A673 (cell line): ENCODE results near the gene RAPGEF5. TPM values are rescaled to one million over a fixed set of nuclear protein-coding genes. Genes with fewer than 3 reads are reported as not detected.

ENCODE experiments used
- BruUV-seq: library from RNA; stranded (reverse); fragments of 400-500 nt; replicated peaks from 2 replicates; lab custom pipeline; 2021; lab: Mats Ljungman, UMichigan
- CTCF ChIA-PET: fragments of 300-600 bp; sonication (Branson Sonifier 250); formaldehyde crosslinking; loops from one replicate; lab custom pipeline; 2022; ENCODE audit warnings: antibody characterized with exemption; lab: Charles Lee
- POLR2A ChIA-PET: fragments of 300-600 bp; sonication (Branson Sonifier 250); formaldehyde crosslinking; loops from one replicate; lab custom pipeline; 2022; ENCODE audit warnings: antibody characterized with exemption; ENCODE audit not compliant: low non-redundant PET; lab: Charles Lee
- DNase-seq: peaks from one replicate; pipeline ENCODE4 v3.0.0-alpha.2; 2015; ENCODE audit warnings: low spot score
- H3K27ac ChIP-seq: fragments of 200-600 bp; sonication (generic); 2 replicates; pipeline ENCODE4 v1.5.1; 2016; ENCODE audit warnings: mixed run types, low read depth, mild to moderate bottlenecking, mixed read lengths, antibody characterized with exemption, low read length; ENCODE audit not compliant: poor library complexity, severe bottlenecking
- H3K27me3 ChIP-seq: fragments of 200-600 bp; sonication (generic); replicated peaks from 2 replicates; pipeline ENCODE4 v1.6.1; 2017; ENCODE audit warnings: mixed run types, low read depth, mild to moderate bottlenecking, mixed read lengths, antibody characterized with exemption, low read length; ENCODE audit not compliant: insufficient read depth, poor library complexity
- H3K36me3 ChIP-seq: fragments of 200-600 bp; sonication (generic); 2 replicates; pipeline ENCODE4 v1.6.1; 2016; ENCODE audit warnings: mixed run types, mild to moderate bottlenecking, mixed read lengths, antibody characterized with exemption, low read length; ENCODE audit not compliant: insufficient read depth, poor library complexity, severe bottlenecking
- H3K4me1 ChIP-seq: fragments of 200-600 bp; sonication (generic); 2 replicates; pipeline ENCODE4 v1.6.1; 2017; ENCODE audit warnings: mixed run types, mild to moderate bottlenecking, mixed read lengths, antibody characterized with exemption, low read length; ENCODE audit not compliant: insufficient read depth, poor library complexity, severe bottlenecking
- H3K4me3 ChIP-seq: fragments of 200-600 bp; sonication (generic); 2 replicates; pipeline ENCODE4 v1.5.1; 2016; ENCODE audit warnings: low read depth, mixed run types, mild to moderate bottlenecking, mixed read lengths, low read length; ENCODE audit not compliant: poor library complexity, severe bottlenecking
- H3K9me3 ChIP-seq: fragments of 200-600 bp; sonication (generic); 2 replicates; pipeline ENCODE4 v1.6.1; 2016; ENCODE audit warnings: mixed run types, low read depth, mild to moderate bottlenecking, mixed read lengths, antibody characterized with exemption, low read length; ENCODE audit not compliant: poor library complexity, severe bottlenecking
- CTCF ChIP-seq: fragments of 300-800, 200-600 bp; sonication (generic); conservative IDR thresholded peaks from 2 replicates; pipeline ENCODE4 v1.5.1; 2017; ENCODE audit warnings: low read depth, mild to moderate bottlenecking, antibody characterized with exemption, low read length, moderate library complexity, mixed read lengths
- EZH2 ChIP-seq: fragments of 200-600 bp; sonication (generic); IDR thresholded peaks from 2 replicates; pipeline ENCODE4 v1.6.1; 2017; ENCODE audit warnings: borderline replicate concordance, low read depth, mild to moderate bottlenecking, mixed read lengths, antibody characterized with exemption, low read length; ENCODE audit not compliant: poor library complexity, severe bottlenecking
- intact Hi-C: fragments of 100-400 bp; cut with micrococcal nuclease; formaldehyde crosslinking; loops from one replicate; pipeline ENCODE4 v1.10.0; 2022; ENCODE audit not compliant: unreplicated experiment
- total RNA-seq: library from RNA; stranded (reverse); gene quantifications from 2 replicates; pipeline ENCODE4 v1.2.3, GENCODE V29; 2021

Gene RAPGEF5
- total RNA-seq, 1 experiment from 2014 or later = 10.7 TPM

GRCh38 chr7:22194658-22195273 lies 162.2 kb downstream of the RAPGEF5 start:
- CTCF ChIA-PET = no interaction called here
- POLR2A ChIA-PET = no interaction called here
- Histone ChIP-seq H3K4me3 (no peak overlapping the region), H3K4me1 (peaks cover 13% of the 10 kb centered on the region), H3K9me3 (no peaks in the 10 kb centered on the region), H3K36me3 (no peaks in the 10 kb centered on the region), H3K27me3 (no peaks in the 10 kb centered on the region), H3K27ac (no peak overlapping the region)
- intact Hi-C loops = no loop called here
- TF ChIP-seq EZH2 = no peak
- TF ChIP-seq CTCF = no peak
- DNase-seq = no peak
- no TSS peak for BruUV-seq

GRCh38 chr7:22193450-22193983 lies 163.4 kb downstream of the RAPGEF5 start:
- H3K36me3 ChIP-seq = no peaks in the 10 kb centered on the region
- intact Hi-C loops = no loop called here
- H3K4me1 ChIP-seq = peaks cover 13% of the 10 kb centered on the region
- H3K27me3 ChIP-seq = no peaks in the 10 kb centered on the region
- POLR2A ChIA-PET = no interaction called here
- no peak for DNase-seq
- no peak overlapping the region for H3K27ac ChIP-seq
- H3K9me3 ChIP-seq = no peaks in the 10 kb centered on the region
- BruUV-seq = no TSS peak
- no peak overlapping the region for H3K4me3 ChIP-seq
- CTCF ChIA-PET = no interaction called here
- TF ChIP-seq CTCF (no peak), EZH2 (no peak)

DNA sequence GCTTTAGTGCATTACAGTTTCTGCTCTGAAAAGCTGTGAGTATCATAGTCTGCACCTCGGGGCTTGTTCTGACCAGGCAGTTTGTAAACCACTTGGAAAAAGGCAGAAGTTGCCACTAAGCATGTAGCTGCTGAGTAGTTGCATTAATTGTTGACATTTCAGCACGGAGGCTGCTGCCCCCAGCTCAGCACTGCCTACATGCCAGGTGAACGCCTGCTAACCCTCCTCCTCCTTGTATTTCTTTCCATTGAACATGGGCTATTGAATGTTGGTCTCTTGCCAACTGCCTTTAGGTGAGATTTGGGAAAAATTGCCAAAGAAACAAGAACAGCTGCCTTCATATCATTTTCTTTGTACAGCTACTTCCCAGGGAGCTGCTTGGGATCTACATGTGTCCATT lies 164.2 kb downstream of the RAPGEF5 start:
- POLR2A ChIA-PET = no interaction called here
- no peak for TF ChIP-seq CTCF
- TF ChIP-seq EZH2 = no peak
- BruUV-seq = no TSS peak
- peaks cover 13% of the 10 kb centered on the region for H3K4me1 ChIP-seq
- no peaks in the 10 kb centered on the region for H3K36me3 ChIP-seq
- H3K27me3 ChIP-seq = no peaks in the 10 kb centered on the region
- CTCF ChIA-PET = no interaction called here
- intact Hi-C loops = no loop called here
- no peaks in the 10 kb centered on the region for H3K9me3 ChIP-seq
- H3K27ac ChIP-seq = no peak overlapping the region
- H3K4me3 ChIP-seq = no peak overlapping the region
- DNase-seq = no peak
